BJ (cell line): ENCODE data around the gene MPPED1. TPM values are rescaled to one million over a fixed set of nuclear protein-coding genes. Genes with fewer than 3 reads are reported as not detected.

ENCODE experiments used
- CTCF ChIA-PET: fragments of 350-600 bp; formaldehyde crosslinking; extraction: SDS; loops from one replicate; lab custom pipeline; 2021; ENCODE audit warnings: antibody characterized with exemption, inconsistent platforms; lab: Yijun Ruan, JAX
- POLR2A ChIA-PET: fragments of 300-600 bp; sonication (Branson Sonifier 250); formaldehyde crosslinking; extraction: SDS; loops from one replicate; lab custom pipeline; 2021; ENCODE audit warnings: antibody characterized with exemption; lab: Charles Lee
- DNase-seq: peaks from one replicate; pipeline ENCODE4 v3.0.0-alpha.2; 2011; ENCODE audit warnings: low read depth
- H3K27me3 ChIP-seq: 2 replicates; pipeline ENCODE4 v1.6.0; 2011; ENCODE audit warnings: low read length; ENCODE audit not compliant: control insufficient read depth, insufficient read depth
- H3K36me3 ChIP-seq: 2 replicates; pipeline ENCODE4 v1.5.1; 2011; ENCODE audit warnings: low read length; ENCODE audit not compliant: control insufficient read depth, insufficient read depth
- H3K4me3 ChIP-seq: 2 replicates; pipeline ENCODE4 v1.5.1; 2011; ENCODE audit warnings: low read depth, mild to moderate bottlenecking, control low read depth, low read length
- polyA plus RNA-seq: library from polyadenylated mRNA; depleted of rRNA; stranded (reverse); fragments of >200 nt; gene quantifications from 2 replicates; pipeline ENCODE4 v1.2.3, GENCODE V29; 2011
- TF ChIP-seq, protein P1 (sequence below): IDR thresholded peaks from 2 replicates; pipeline ENCODE4 v1.5.1; 2011; ENCODE audit warnings: low read depth, mild to moderate bottlenecking, control low read depth, inconsistent platforms, low read length, moderate library complexity; ENCODE audit not compliant: insufficient read depth

MPPED1 gene
- polyA plus RNA-seq, 1 experiment = not detected

GRCh38 chr22:43473441-43473840 is 61.6 kb downstream of the MPPED1 start:
- ChIA-PET POLR2A (no interaction called here), CTCF (interaction anchor here (0.7 kb wide), 1 partner anchor 30 kb away, joined by 3 read pairs; no protein-coding TSS in a partner anchor)
- no peaks in the 10 kb centered on the region for H3K36me3 ChIP-seq
- no peaks in the 10 kb centered on the region for H3K27me3 ChIP-seq
- TF ChIP-seq, protein P1, sequence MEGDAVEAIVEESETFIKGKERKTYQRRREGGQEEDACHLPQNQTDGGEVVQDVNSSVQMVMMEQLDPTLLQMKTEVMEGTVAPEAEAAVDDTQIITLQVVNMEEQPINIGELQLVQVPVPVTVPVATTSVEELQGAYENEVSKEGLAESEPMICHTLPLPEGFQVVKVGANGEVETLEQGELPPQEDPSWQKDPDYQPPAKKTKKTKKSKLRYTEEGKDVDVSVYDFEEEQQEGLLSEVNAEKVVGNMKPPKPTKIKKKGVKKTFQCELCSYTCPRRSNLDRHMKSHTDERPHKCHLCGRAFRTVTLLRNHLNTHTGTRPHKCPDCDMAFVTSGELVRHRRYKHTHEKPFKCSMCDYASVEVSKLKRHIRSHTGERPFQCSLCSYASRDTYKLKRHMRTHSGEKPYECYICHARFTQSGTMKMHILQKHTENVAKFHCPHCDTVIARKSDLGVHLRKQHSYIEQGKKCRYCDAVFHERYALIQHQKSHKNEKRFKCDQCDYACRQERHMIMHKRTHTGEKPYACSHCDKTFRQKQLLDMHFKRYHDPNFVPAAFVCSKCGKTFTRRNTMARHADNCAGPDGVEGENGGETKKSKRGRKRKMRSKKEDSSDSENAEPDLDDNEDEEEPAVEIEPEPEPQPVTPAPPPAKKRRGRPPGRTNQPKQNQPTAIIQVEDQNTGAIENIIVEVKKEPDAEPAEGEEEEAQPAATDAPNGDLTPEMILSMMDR = no peak
- DNase-seq = no peak
- H3K4me3 ChIP-seq = no peak overlapping the region

GRCh38 chr22:43474161-43475101 is 62.6 kb downstream of the MPPED1 start:
- TF ChIP-seq, protein P1 = no peak
- ChIA-PET CTCF (no interaction called here), POLR2A (no interaction called here)
- no peak overlapping the region for H3K4me3 ChIP-seq
- H3K36me3 ChIP-seq = no peaks in the 10 kb centered on the region
- H3K27me3 ChIP-seq = no peaks in the 10 kb centered on the region
- DNase-seq = no peak

DNA sequence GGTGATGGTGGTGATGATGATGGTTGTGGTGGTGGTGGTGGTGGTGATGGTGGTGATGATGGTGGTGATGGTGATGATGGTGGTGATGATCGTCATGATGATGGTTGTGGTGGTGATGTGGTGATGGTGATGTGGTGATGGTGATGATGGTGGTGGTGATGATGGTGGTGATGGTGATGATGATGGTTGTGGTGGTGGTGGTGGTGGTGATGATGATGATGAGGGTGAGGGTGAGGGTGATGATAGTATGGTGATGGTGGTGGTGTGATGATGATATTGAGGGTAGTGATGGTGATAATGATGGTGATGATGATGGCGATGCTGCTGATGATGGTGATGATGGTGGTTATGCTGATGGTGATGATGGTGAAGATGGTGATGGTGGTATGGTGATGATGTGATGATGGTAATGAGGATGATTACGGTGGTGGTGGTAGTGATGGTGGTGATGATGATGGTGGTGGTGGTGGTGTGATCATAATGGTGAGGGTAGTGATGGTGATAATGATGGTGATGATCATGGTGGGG is 63.8 kb downstream of the MPPED1 start:
- H3K36me3 ChIP-seq = no peaks in the 10 kb centered on the region
- H3K27me3 ChIP-seq = no peaks in the 10 kb centered on the region
- no peak for DNase-seq
- TF ChIP-seq, protein P1 = no peak
- H3K4me3 ChIP-seq = no peak overlapping the region
- POLR2A ChIA-PET = no interaction called here
- CTCF ChIA-PET = no interaction called here

DNA sequence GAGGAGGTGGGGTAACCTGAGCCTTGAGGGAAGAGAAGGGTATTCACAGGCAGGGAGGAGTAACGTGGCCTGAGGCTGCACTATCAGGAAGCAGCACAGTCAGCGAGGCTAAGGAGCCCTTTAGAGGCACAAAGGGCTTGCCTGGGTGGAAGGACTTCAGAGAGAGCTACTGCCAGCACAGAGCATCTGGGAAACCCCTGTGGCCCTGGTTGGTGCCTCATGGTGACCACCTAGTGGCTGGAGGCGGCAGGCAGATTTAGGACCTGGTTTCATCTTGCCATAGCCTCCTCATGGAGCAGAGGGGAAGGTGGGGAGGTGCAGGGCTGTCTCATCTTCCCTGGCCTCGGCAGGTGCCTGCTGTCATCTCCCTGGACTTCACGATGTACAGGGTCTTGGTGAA is 64.5 kb downstream of the MPPED1 start:
- no peak overlapping the region for H3K4me3 ChIP-seq
- no peaks in the 10 kb centered on the region for H3K36me3 ChIP-seq
- TF ChIP-seq, protein P1 = no peak
- DNase-seq = no peak
- H3K27me3 ChIP-seq = no peaks in the 10 kb centered on the region
- ChIA-PET CTCF (no interaction called here), POLR2A (no interaction called here)
